Transverse colon (tissue), 3 donors: ENCODE results near the gene MGMT.

Experiments
- EP300 ChIP-seq: sonication (generic); formaldehyde crosslinking; IDR thresholded peaks from one replicate; pipeline ENCODE4 v1.6.1; 2017; ENCODE audit warnings: antibody characterized with exemption, low read depth
- POLR2A ChIP-seq: fragments of 450-650 bp; IDR thresholded peaks from one replicate; pipeline ENCODE4 v1.6.1; 2016; ENCODE audit warnings: antibody characterized with exemption, mild to moderate bottlenecking, moderate library complexity
- TF ChIP-seq, protein P1 (sequence below), 5 experiments: fragments of 200-600 bp in 3 of 5; fragments of 450-650 bp in 2 of 5; sonication (generic) in 3 of 5; IDR thresholded peaks; 1 replicate in 2 of 5; 2 replicates in 3 of 5; pipeline ENCODE4 v1.5.1; 2016 to 2017; ENCODE audit warnings: antibody characterized with exemption in 5 of 5, inconsistent platforms in 3 of 5, mild to moderate bottlenecking in 2 of 5, moderate library complexity in 1 of 5

- TF ChIP-seq POLR2A (no peak), EP300 (no peak)
- TF ChIP-seq, protein P1, sequence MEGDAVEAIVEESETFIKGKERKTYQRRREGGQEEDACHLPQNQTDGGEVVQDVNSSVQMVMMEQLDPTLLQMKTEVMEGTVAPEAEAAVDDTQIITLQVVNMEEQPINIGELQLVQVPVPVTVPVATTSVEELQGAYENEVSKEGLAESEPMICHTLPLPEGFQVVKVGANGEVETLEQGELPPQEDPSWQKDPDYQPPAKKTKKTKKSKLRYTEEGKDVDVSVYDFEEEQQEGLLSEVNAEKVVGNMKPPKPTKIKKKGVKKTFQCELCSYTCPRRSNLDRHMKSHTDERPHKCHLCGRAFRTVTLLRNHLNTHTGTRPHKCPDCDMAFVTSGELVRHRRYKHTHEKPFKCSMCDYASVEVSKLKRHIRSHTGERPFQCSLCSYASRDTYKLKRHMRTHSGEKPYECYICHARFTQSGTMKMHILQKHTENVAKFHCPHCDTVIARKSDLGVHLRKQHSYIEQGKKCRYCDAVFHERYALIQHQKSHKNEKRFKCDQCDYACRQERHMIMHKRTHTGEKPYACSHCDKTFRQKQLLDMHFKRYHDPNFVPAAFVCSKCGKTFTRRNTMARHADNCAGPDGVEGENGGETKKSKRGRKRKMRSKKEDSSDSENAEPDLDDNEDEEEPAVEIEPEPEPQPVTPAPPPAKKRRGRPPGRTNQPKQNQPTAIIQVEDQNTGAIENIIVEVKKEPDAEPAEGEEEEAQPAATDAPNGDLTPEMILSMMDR (IDR thresholded peaks at IDR 0.05), result no peak
Observed at GRCh38 chr10:129683920-129684319, 216.9 kb downstream of the MGMT start.
